ENCODE results near the gene CEP85. TPM values are rescaled to one million over a fixed set of nuclear protein-coding genes. Genes with fewer than 3 reads are reported as not detected.

CEP85 gene
- total and polyA plus RNA-seq, 12 donors: 7.0 to 74.5 (median 52.0) TPM

DNA sequence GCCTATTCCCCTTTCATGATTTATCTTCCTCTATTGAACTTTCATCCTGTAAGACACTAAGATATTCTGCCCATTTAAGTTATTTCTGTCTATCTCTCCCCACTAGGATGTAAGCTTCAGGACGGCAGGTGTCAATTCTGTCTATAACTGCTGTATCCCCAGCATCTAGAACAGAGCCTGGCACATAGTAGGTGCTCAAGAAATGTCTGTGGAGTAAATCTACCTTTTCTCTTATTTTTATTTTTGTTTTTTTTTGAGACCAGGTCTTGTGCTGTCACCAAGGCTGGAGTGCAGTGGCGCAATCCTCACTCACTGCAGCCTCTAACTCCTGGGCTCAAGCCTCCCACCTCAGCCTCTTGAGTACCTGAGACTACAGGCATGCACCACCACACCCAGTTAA, 89.4 kb downstream of the CEP85 start:
- intact Hi-C loops (cut with DNase I): loop anchor here in 8 of 10 donors (5.0 to 10.0 kb wide), 9 partner anchors 36 to 219 kb away; partner anchors contain the start of genes C1orf232 (in 3 of the 8), ZNF593 (in 3 of the 8), ZNF593OS (in 2 of the 8) and CNKSR1 (in 1 of the 8)
- 92 to 95% methylated on average over 2 of the region's 2 CpGs for WGBS, 2 donors
- no peak overlapping the region for H3K27ac ChIP-seq
- ATAC-seq (no peak), DNase-seq (no peak)
- H3K36me3 ChIP-seq: peaks cover 0 to 24% (median 0%) of the 10 kb centered on the region in 9 donors
- H3K27me3 ChIP-seq: peaks cover 0 to 5% (median 0%) of the 10 kb centered on the region in 7 donors
- H3K4me3 ChIP-seq: no peak overlapping the region
- no peaks in the 10 kb centered on the region for H3K9me3 ChIP-seq
- peaks cover 0 to 33% (median 10%) of the 10 kb centered on the region in 9 donors for H3K4me1 ChIP-seq
- TF ChIP-seq, protein P1, sequence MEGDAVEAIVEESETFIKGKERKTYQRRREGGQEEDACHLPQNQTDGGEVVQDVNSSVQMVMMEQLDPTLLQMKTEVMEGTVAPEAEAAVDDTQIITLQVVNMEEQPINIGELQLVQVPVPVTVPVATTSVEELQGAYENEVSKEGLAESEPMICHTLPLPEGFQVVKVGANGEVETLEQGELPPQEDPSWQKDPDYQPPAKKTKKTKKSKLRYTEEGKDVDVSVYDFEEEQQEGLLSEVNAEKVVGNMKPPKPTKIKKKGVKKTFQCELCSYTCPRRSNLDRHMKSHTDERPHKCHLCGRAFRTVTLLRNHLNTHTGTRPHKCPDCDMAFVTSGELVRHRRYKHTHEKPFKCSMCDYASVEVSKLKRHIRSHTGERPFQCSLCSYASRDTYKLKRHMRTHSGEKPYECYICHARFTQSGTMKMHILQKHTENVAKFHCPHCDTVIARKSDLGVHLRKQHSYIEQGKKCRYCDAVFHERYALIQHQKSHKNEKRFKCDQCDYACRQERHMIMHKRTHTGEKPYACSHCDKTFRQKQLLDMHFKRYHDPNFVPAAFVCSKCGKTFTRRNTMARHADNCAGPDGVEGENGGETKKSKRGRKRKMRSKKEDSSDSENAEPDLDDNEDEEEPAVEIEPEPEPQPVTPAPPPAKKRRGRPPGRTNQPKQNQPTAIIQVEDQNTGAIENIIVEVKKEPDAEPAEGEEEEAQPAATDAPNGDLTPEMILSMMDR (IDR thresholded peaks at IDR 0.05): no peak

DNA sequence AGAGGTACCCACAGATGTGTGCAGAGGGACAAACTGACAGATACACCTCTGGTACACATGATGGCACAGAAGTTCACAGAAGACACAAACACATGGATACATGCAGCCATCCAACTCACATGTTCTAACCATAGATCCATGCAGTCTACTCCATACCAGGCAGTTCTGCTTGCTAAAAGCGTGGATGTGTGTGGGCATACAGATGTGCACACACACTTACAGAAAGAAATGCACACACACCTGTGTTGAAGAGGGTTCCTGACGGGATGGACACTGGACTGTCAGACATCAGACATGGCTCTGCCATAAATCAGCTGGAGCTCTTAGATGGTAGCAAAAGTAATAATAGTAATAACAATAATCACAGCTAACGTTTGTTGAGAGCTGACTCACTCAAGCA, 90.5 kb downstream of the CEP85 start:
- no peak overlapping the region for H3K4me3 ChIP-seq
- TF ChIP-seq, protein P1 (IDR thresholded peaks at IDR 0.05): no peak
- H3K36me3 ChIP-seq: peaks cover 0 to 24% (median 0%) of the 10 kb centered on the region in 9 donors
- no peaks in the 10 kb centered on the region for H3K9me3 ChIP-seq
- peaks cover 0 to 23% (median 8%) of the 10 kb centered on the region in 9 donors for H3K4me1 ChIP-seq
- H3K27me3 ChIP-seq: peaks cover 0 to 5% (median 0%) of the 10 kb centered on the region in 7 donors
- H3K27ac ChIP-seq: no peak overlapping the region
- 74 to 76% methylated on average over 3 of the region's 3 CpGs for WGBS, 2 donors
- DNase-seq (no peak), ATAC-seq (no peak)
- intact Hi-C loops (cut with DNase I): loop anchor here in 8 of 10 donors (5.0 to 10.0 kb wide), 9 partner anchors 37 to 220 kb away; partner anchors contain the start of genes C1orf232 (in 3 of the 8), ZNF593 (in 3 of the 8), ZNF593OS (in 2 of the 8) and CNKSR1 (in 1 of the 8)

DNA sequence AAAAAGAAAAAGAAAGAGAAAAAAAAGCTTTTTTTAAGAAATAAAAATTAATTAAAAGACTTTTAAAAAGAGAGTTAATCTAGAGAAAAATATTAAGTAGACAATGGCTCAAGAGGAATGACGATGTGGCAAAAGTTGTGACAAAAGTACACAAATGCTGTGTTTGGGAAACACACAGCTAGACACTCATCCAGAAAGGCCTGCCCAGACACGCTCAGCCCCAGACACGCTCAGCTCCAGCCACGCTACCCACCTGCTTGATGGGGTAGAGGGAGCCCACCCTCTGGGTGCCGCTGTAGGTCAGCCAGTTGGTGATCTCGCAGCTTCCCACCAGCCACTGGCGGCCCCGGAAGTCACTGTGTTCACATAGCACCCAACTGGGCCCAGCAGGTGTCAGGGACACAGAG, 94.0 kb downstream of the CEP85 start:
- ATAC-seq (no peak), DNase-seq (no peak)
- peaks cover 0 to 13% (median 0%) of the 10 kb centered on the region in 9 donors for H3K36me3 ChIP-seq
- no peak overlapping the region for H3K4me3 ChIP-seq
- peaks cover 0 to 30% (median 21%) of the 10 kb centered on the region in 7 donors for H3K27me3 ChIP-seq
- no peak overlapping the region for H3K27ac ChIP-seq
- TF ChIP-seq, protein P1 (IDR thresholded peaks at IDR 0.05): no peak
- no peaks in the 10 kb centered on the region for H3K9me3 ChIP-seq
- intact Hi-C loops (cut with DNase I): loop anchor here in 4 of 10 donors (10.0 kb wide), 4 partner anchors 143 to 223 kb away; partner anchors contain the start of genes C1orf232 (in 1 of the 4), CNKSR1 (in 1 of the 4), ZNF593 (in 1 of the 4) and ZNF593OS (in 1 of the 4)
- no peaks in the 10 kb centered on the region for H3K4me1 ChIP-seq
- WGBS, 2 donors: 76 to 77% methylated on average over 8 of the region's 8 CpGs

Other genes with a start within 250 kb of the CEP85 start
- gene PAFAH2, start 236.1 kb upstream of the CEP85 start, total RNA-seq: 10 to 100 TPM in 6 of 10 donors, 1 to 10 TPM in 4; 7.5 to 19.3 (median 12.4) TPM
- gene PAFAH2, start 236.1 kb upstream of the CEP85 start, polyA plus RNA-seq: 1 to 10 TPM; 3.4 to 7.1 TPM
- gene EXTL1, start 212.4 kb upstream of the CEP85 start, total RNA-seq: 10 to 100 TPM in 5 of 10 donors, 1 to 10 TPM in 5; 1.1 to 17.0 (median 9.1) TPM
- 1 to 10 TPM in 1 of 2 donors, under 1 TPM in 1; 0.91 to 5.3 TPM for gene EXTL1, start 212.4 kb upstream of the CEP85 start, polyA plus RNA-seq
- gene SLC30A2, start 188.1 kb upstream of the CEP85 start, total RNA-seq: 10 to 100 TPM in 3 of 10 donors, 1 to 10 TPM in 7; 2.6 to 14.4 (median 8.9) TPM
- gene SLC30A2, start 188.1 kb upstream of the CEP85 start, polyA plus RNA-seq: 1 to 10 TPM in 1 of 2 donors, under 1 TPM in 1; 0.97 to 3.6 TPM
- gene TRIM63, start 166.6 kb upstream of the CEP85 start, total RNA-seq: 100 to 1,000 TPM; 191 to 415 (median 222) TPM
- gene TRIM63, start 166.6 kb upstream of the CEP85 start, polyA plus RNA-seq: 100 to 1,000 TPM; 194 to 305 TPM
- gene PDIK1L, start 122.4 kb upstream of the CEP85 start, total RNA-seq: 1 to 10 TPM; 3.8 to 8.3 (median 5.7) TPM
- 1 to 10 TPM; 1.6 to 2.3 TPM for gene PDIK1L, start 122.4 kb upstream of the CEP85 start, polyA plus RNA-seq
- 1 to 10 TPM; 2.1 to 4.7 (median 3.1) TPM for gene FAM110D, start 75.1 kb upstream of the CEP85 start, total RNA-seq
- gene FAM110D, start 75.1 kb upstream of the CEP85 start, polyA plus RNA-seq: 1 to 10 TPM; 3.8 to 6.1 TPM
- gene C1orf232, start 65.2 kb upstream of the CEP85 start, total RNA-seq: not detected
- not detected for gene C1orf232, start 65.2 kb upstream of the CEP85 start, polyA plus RNA-seq
- 10 to 100 TPM; 10.7 to 26.0 (median 18.3) TPM for gene ZNF593, start 64.3 kb upstream of the CEP85 start, total RNA-seq
- gene ZNF593, start 64.3 kb upstream of the CEP85 start, polyA plus RNA-seq: 100 to 1,000 TPM in 1 of 2 donors, 10 to 100 TPM in 1; 45.6 to 159 TPM
- gene ZNF593OS, start 62.4 kb upstream of the CEP85 start, total RNA-seq: not detected
- under 1 TPM in 1 of 2 donors, not detected in 1; 0.46 TPM for gene ZNF593OS, start 62.4 kb upstream of the CEP85 start, polyA plus RNA-seq
- 1 to 10 TPM in 9 of 10 donors, under 1 TPM in 1; 0.93 to 6.3 (median 2.1) TPM for gene CNKSR1, start 56.7 kb upstream of the CEP85 start, total RNA-seq
- 1 to 10 TPM in 1 of 2 donors, under 1 TPM in 1; 0.84 to 5.7 TPM for gene CNKSR1, start 56.7 kb upstream of the CEP85 start, polyA plus RNA-seq
- not detected for gene CATSPER4, start 43.6 kb upstream of the CEP85 start, total RNA-seq
- gene CATSPER4, start 43.6 kb upstream of the CEP85 start, polyA plus RNA-seq: not detected
- 100 to 1,000 TPM in 1 of 10 donors, 10 to 100 TPM in 9; 18.4 to 116 (median 25.2) TPM for gene SH3BGRL3, start 45.9 kb downstream of the CEP85 start, total RNA-seq
- gene SH3BGRL3, start 45.9 kb downstream of the CEP85 start, polyA plus RNA-seq: 100 to 1,000 TPM in 1 of 2 donors, 10 to 100 TPM in 1; 96.3 to 153 TPM
- 10 to 100 TPM in 2 of 10 donors, 1 to 10 TPM in 8; 5.4 to 14.1 (median 7.1) TPM for gene UBXN11, start 72.4 kb downstream of the CEP85 start, total RNA-seq
- 10 to 100 TPM; 12.3 to 20.2 TPM for gene UBXN11, start 72.4 kb downstream of the CEP85 start, polyA plus RNA-seq
- gene CD52, start 83.8 kb downstream of the CEP85 start, total RNA-seq: 10 to 100 TPM in 2 of 10 donors, 1 to 10 TPM in 8; 1.9 to 62.6 (median 5.1) TPM
- 10 to 100 TPM in 1 of 2 donors, 1 to 10 TPM in 1; 9.3 to 25.2 TPM for gene CD52, start 83.8 kb downstream of the CEP85 start, polyA plus RNA-seq
- gene CRYBG2, start 119.9 kb downstream of the CEP85 start, total RNA-seq: under 1 TPM in 1 of 10 donors, not detected in 9; 0.64 TPM
- under 1 TPM in 1 of 2 donors, not detected in 1; 0.03 TPM for gene CRYBG2, start 119.9 kb downstream of the CEP85 start, polyA plus RNA-seq
- 1 to 10 TPM in 1 of 10 donors, under 1 TPM in 1, not detected in 8; 0.15 to 1.3 TPM for gene ZNF683, start 138.6 kb downstream of the CEP85 start, total RNA-seq
- under 1 TPM in 1 of 2 donors, not detected in 1; 0.04 TPM for gene ZNF683, start 138.6 kb downstream of the CEP85 start, polyA plus RNA-seq
- under 1 TPM in 1 of 10 donors, not detected in 9; 0.15 TPM for gene LIN28A, start 176.6 kb downstream of the CEP85 start, total RNA-seq
- gene LIN28A, start 176.6 kb downstream of the CEP85 start, polyA plus RNA-seq: not detected
- 10 to 100 TPM; 23.0 to 45.8 (median 32.5) TPM for gene DHDDS, start 198.1 kb downstream of the CEP85 start, total RNA-seq
- 10 to 100 TPM; 22.1 to 29.2 TPM for gene DHDDS, start 198.1 kb downstream of the CEP85 start, polyA plus RNA-seq
- gene HMGN2, start 238.2 kb downstream of the CEP85 start, total RNA-seq: 100 to 1,000 TPM; 104 to 221 (median 212) TPM
- gene HMGN2, start 238.2 kb downstream of the CEP85 start, polyA plus RNA-seq: 100 to 1,000 TPM; 133 to 199 TPM